Activated CD8-positive, alpha-beta T cell treated with anti-CD3 and anti-CD28 coated beads for 36 hours (primary cell): ENCODE results near the gene MKI67. TPM values are rescaled to one million over a fixed set of nuclear protein-coding genes. Genes with fewer than 3 reads are reported as not detected.

Experiments
- ATAC-seq: fragments of 200-7000 bp; cut with Tn5 transposase; one replicate; pipeline ENCODE4 v1.10.0; 2021; ENCODE audit warnings: mild to moderate bottlenecking, moderate library complexity
- CTCF ChIA-PET: fragments of 350-600 bp; sonication (Branson Sonifier 250); formaldehyde crosslinking; loops from one replicate; lab custom pipeline; 2021; ENCODE audit warnings: antibody characterized with exemption; lab: Charles Lee
- POLR2A ChIA-PET: fragments of 350-600 bp; sonication (Branson Sonifier 250); formaldehyde crosslinking; loops from one replicate; lab custom pipeline; 2021; ENCODE audit warnings: antibody characterized with exemption; lab: Charles Lee
- DNase-seq: peaks from one replicate; pipeline ENCODE4 v3.0.0-alpha.2; 2020
- H3K27ac Mint-ChIP-seq: one replicate; pipeline ENCODE4 v1.8.0; 2021; ENCODE audit warnings: mild to moderate bottlenecking, mixed read lengths
- H3K27me3 Mint-ChIP-seq: one replicate; pipeline ENCODE4 v1.8.0; 2021; ENCODE audit warnings: mixed read lengths
- H3K36me3 Mint-ChIP-seq: one replicate; pipeline ENCODE4 v1.8.0; 2021; ENCODE audit warnings: low read depth, mixed read lengths
- H3K4me1 Mint-ChIP-seq: one replicate; pipeline ENCODE4 v1.8.0; 2021; ENCODE audit warnings: low read depth, mixed read lengths
- H3K4me3 Mint-ChIP-seq: one replicate; pipeline ENCODE4 v1.8.0; 2021; ENCODE audit warnings: mild to moderate bottlenecking, moderate library complexity, mixed read lengths
- H3K9me3 Mint-ChIP-seq: one replicate; pipeline ENCODE4 v1.8.0; 2021; ENCODE audit warnings: mixed read lengths
- intact Hi-C: fragments of 100-400 bp; cut with micrococcal nuclease; formaldehyde crosslinking; loops from one replicate; pipeline ENCODE4 v1.10.0; 2022
- total RNA-seq, 2 experiments: library from RNA; stranded (reverse); gene quantifications; one replicate each; pipeline ENCODE4 v1.2.3, GENCODE V29; 2021
- TF ChIP-seq, protein P1 (sequence below): fragments of 200-600 bp; IDR thresholded peaks from one replicate; pipeline ENCODE4 v1.8.0; 2022; ENCODE audit warnings: antibody characterized with exemption, mild to moderate bottlenecking

Gene MKI67
- total RNA-seq, 2 experiments from 2014 or later = 205 to 230 TPM

DNA sequence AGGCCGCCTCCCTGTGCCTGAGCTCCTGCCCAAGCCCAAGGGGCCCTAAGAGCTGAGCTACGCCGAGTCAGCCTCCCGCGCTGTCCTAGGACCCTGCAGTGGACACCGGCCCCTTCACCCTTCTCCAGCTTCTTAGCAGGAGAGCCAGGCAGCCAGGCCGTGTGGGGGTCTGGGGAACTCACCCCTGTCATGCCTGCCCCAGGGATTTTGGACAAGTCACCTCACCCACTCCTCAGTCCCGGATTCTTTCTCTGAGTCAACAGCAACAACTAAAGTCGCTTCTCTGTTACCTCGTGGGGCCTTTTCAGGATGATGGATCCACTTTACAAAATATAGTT is 79.3 kb downstream of the MKI67 start:
- intact Hi-C loops = no loop called here
- H3K4me3 Mint-ChIP-seq = peak overlapping the region; percentile 90
- peaks cover 44% of the 10 kb centered on the region for H3K4me1 Mint-ChIP-seq
- no peaks in the 10 kb centered on the region for H3K27me3 Mint-ChIP-seq
- peaks cover 38% of the 10 kb centered on the region for H3K36me3 Mint-ChIP-seq
- TF ChIP-seq, protein P1, sequence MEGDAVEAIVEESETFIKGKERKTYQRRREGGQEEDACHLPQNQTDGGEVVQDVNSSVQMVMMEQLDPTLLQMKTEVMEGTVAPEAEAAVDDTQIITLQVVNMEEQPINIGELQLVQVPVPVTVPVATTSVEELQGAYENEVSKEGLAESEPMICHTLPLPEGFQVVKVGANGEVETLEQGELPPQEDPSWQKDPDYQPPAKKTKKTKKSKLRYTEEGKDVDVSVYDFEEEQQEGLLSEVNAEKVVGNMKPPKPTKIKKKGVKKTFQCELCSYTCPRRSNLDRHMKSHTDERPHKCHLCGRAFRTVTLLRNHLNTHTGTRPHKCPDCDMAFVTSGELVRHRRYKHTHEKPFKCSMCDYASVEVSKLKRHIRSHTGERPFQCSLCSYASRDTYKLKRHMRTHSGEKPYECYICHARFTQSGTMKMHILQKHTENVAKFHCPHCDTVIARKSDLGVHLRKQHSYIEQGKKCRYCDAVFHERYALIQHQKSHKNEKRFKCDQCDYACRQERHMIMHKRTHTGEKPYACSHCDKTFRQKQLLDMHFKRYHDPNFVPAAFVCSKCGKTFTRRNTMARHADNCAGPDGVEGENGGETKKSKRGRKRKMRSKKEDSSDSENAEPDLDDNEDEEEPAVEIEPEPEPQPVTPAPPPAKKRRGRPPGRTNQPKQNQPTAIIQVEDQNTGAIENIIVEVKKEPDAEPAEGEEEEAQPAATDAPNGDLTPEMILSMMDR = no peak
- H3K27ac Mint-ChIP-seq = peak overlapping the region; percentile 95
- ATAC-seq (peak; percentile 4), DNase-seq (no peak)
- no peaks in the 10 kb centered on the region for H3K9me3 Mint-ChIP-seq
- ChIA-PET CTCF (interaction anchor here (0.9 to 6.8 kb wide), 9 partner anchors 12 to 143 kb away, joined by 3 to 101 read pairs (median 9); no protein-coding TSS in a partner anchor), POLR2A (interaction anchor here (1.0 to 7.2 kb wide), 5 partner anchors 9 to 23 kb away, joined by 3 to 133 read pairs (median 4); no protein-coding TSS in a partner anchor)

Other genes starting within 250 kb of the MKI67 start
- not detected for gene CLRN3, start 233.5 kb downstream of the MKI67 start, total RNA-seq
- gene PTPRE, start 219.3 kb downstream of the MKI67 start, total RNA-seq = 10 to 100 TPM; 19.9 to 22.3 TPM